ENCODE results near the gene GFI1B. TPM values are rescaled to one million over a fixed set of nuclear protein-coding genes. Genes with fewer than 3 reads are reported as not detected.

Gene GFI1B
- total and polyA plus RNA-seq, 2 of the 4 experiments (the other 2 are of a cell fraction): 0.02 TPM; not detected in 1

- H3K23ac ChIP-seq (ENCODE audit: low read depth, low read length): no peak overlapping the region
- H3K36me3 ChIP-seq (ENCODE audit: control insufficient read depth, insufficient read depth, low read length): no peaks in the 10 kb centered on the region
- H3K79me1 ChIP-seq (ENCODE audit: low read depth in 1 of 2, low read length in 2 of 2): no peaks in the 10 kb centered on the region
- H4K91ac ChIP-seq (ENCODE audit: insufficient read depth, low read depth, low read length): no peak overlapping the region
- no peak overlapping the region for H3K4me2 ChIP-seq (ENCODE audit: low read depth, low read length)
- H4K5ac ChIP-seq (ENCODE audit: low read depth, low read length): no peak overlapping the region
- no peak overlapping the region for H4K8ac ChIP-seq (ENCODE audit: low read depth in 2 of 2, low read length in 2 of 2)
- no peak overlapping the region for H3K56ac ChIP-seq (ENCODE audit: extremely low read depth, insufficient read depth, low read length)
- CTCF ChIA-PET: no interaction called here
- no peak overlapping the region for H2AFZ ChIP-seq (replicated peaks; ENCODE audit: low read length, poor library complexity)
- DNase-seq: no peak
- no peaks in the 10 kb centered on the region for H3K4me1 ChIP-seq (ENCODE audit: control insufficient read depth, insufficient read depth, low read length)
- no peak overlapping the region for H2BK15ac ChIP-seq (ENCODE audit: low read depth, low read length)
- no peak overlapping the region for H2BK5ac ChIP-seq (ENCODE audit: low read depth, low read length, poor library complexity, severe bottlenecking)
- no CpG with 5 or more reads among the region's 5 CpGs for WGBS, 2 experiments (ENCODE audit: extremely low coverage in 2 of 2, insufficient read length in 1 of 2)
- BruUV-seq (replicated peaks): no TSS peak
- TF ChIP-seq RFX5 (IDR thresholded peaks at IDR 0.05; ENCODE audit: low read depth, low read length) (no peak), USF2 (IDR thresholded peaks at IDR 0.05; ENCODE audit: low read depth, low read length) (no peak), RAD21 (IDR thresholded peaks at IDR 0.05; ENCODE audit: low read length) (no peak), CEBPB (IDR thresholded peaks at IDR 0.05; ENCODE audit: low read depth, low read length) (no peak), RCOR1 (IDR thresholded peaks at IDR 0.05; ENCODE audit: insufficient replicate concordance, low read length) (no peak), FOS (IDR thresholded peaks at IDR 0.05; ENCODE audit: low read depth, low read length) (no peak), MAFK (IDR thresholded peaks at IDR 0.05; ENCODE audit: low read depth, low read length) (no peak), CTCF (conservative IDR thresholded peaks at IDR 0.05; ENCODE audit: low read depth, low read length) (no peak), MAZ (IDR thresholded peaks at IDR 0.05; ENCODE audit: borderline replicate concordance, low read depth, low read length) (no peak), POLR2A (IDR thresholded peaks at IDR 0.05; ENCODE audit: low read depth, low read length) (no peak), SMC3 (IDR thresholded peaks at IDR 0.05; ENCODE audit: low read depth, low read length) (no peak)
- dilution Hi-C loops (cut with HindIII; ENCODE audit: low sequenced_read_pairs, unreplicated experiment) (no loop called here), intact Hi-C loops (cut with micrococcal nuclease) (no loop called here), in situ Hi-C loops (cut with MboI; ENCODE audit: low sequenced_read_pairs) (no loop called here)
- no peak overlapping the region for H2BK20ac ChIP-seq (ENCODE audit: low read depth, low read length)
- no peak overlapping the region for H2AK9ac ChIP-seq (replicated peaks; ENCODE audit: low read depth, low read length, poor library complexity)
- H4K20me1 ChIP-seq (ENCODE audit: insufficient read depth, low read length): no peaks in the 10 kb centered on the region
- H3K27ac ChIP-seq (ENCODE audit: insufficient read depth, low read length): no peak overlapping the region
- peaks cover 25% of the 10 kb centered on the region for H3K27me3 ChIP-seq (ENCODE audit: control insufficient read depth, insufficient read depth, low read length)
- no peak overlapping the region for H2AK5ac ChIP-seq (ENCODE audit: low read depth, low read length)
- H3K9me1 ChIP-seq (ENCODE audit: insufficient read depth, low read length): no peaks in the 10 kb centered on the region
- POLR2A ChIA-PET (ENCODE audit: unreplicated experiment): no interaction called here
- no peak overlapping the region for H2BK120ac ChIP-seq (ENCODE audit: low read depth, low read length)
- no peak overlapping the region for H3K4me3 ChIP-seq (ENCODE audit: insufficient read depth, low read depth, low read length)
- H3K9ac ChIP-seq (ENCODE audit: low read depth, low read length): no peak overlapping the region
- no peak overlapping the region for H3K14ac ChIP-seq (replicated peaks; ENCODE audit: low read depth, low read length)
- H3K9me3 ChIP-seq (ENCODE audit: control insufficient read depth, insufficient read depth, low read length): no peaks in the 10 kb centered on the region; the same call in none of the 2 replicates
- ATAC-seq (ENCODE audit: low read depth): no peak
- no peak overlapping the region for H3K18ac ChIP-seq (ENCODE audit: low read depth, low read length)
- no peak overlapping the region for H3K4ac ChIP-seq (ENCODE audit: low read depth, low read length)
Measured at GRCh38 chr9:133009906-133010582, 31.6 kb downstream of the GFI1B start.

Measured in IMR-90 (cell line).